Mucosa of descending colon (tissue), 3 donors: ENCODE data around the gene FIGN. TPM values are rescaled to one million over a fixed set of nuclear protein-coding genes. Genes with fewer than 3 reads are reported as not detected.

Experiments used
- ATAC-seq: fragments of 200-7000 bp; cut with Tn5 transposase; one replicate; pipeline ENCODE4 v1.9.1; 2020; ENCODE audit warnings: mild to moderate bottlenecking, moderate library complexity
- DNase-seq, 3 donors: peaks; one replicate each; pipeline ENCODE4 v3.0.0-alpha.2; 2020
- H3K36me3 ChIP-seq: fragments of 200-600 bp; one replicate; pipeline ENCODE4 v1.8.0; 2021; ENCODE audit warnings: low read depth, mild to moderate bottlenecking
- H3K4me1 ChIP-seq: fragments of 200-600 bp; one replicate; pipeline ENCODE4 v1.8.0; 2021; ENCODE audit warnings: low read depth, mild to moderate bottlenecking
- H3K4me3 ChIP-seq: fragments of 200-600 bp; one replicate; pipeline ENCODE4 v1.8.0; 2021; ENCODE audit warnings: mild to moderate bottlenecking
- H3K9me3 ChIP-seq: fragments of 200-600 bp; one replicate; pipeline ENCODE4 v1.8.0; 2021; ENCODE audit warnings: mild to moderate bottlenecking
- CTCF ChIP-seq: fragments of 200-600 bp; IDR thresholded peaks from one replicate; pipeline ENCODE4 v1.8.0; 2022; ENCODE audit warnings: antibody characterized with exemption, mild to moderate bottlenecking
- intact Hi-C, 2 donors: fragments of 100-400 bp; cut with DNase I in 1 of 2; cut with micrococcal nuclease in 1 of 2; formaldehyde crosslinking; loops; one replicate each; pipeline versions ENCODE4 v1.11.0 to v1.11.1; 2022; cut with DNase I, micrococcal nuclease
- total RNA-seq, 3 donors: library from RNA; stranded (reverse); fragmentation: NEBNext Ultra II Directional in 2 of 3; extraction: Animal tissue kit (Norgen Biotek cat#: 25700) in 2 of 3; gene quantifications; one replicate each; pipeline versions ENCODE4 v1.2.1 to v1.2.4, GENCODE V29; 2021 to 2023
- donor health status: DM: no; HTN: no; CAD: no; lungs with moderate emphysema.
- donor health status: DM: no; HTN: no; CAD: no.
- donor health status: DM: no; HTN: yes; CAD: no.

FIGN gene
- total RNA-seq, 3 donors from 2014 or later = 0.84 to 4.1 (median 1.4) TPM

DNA sequence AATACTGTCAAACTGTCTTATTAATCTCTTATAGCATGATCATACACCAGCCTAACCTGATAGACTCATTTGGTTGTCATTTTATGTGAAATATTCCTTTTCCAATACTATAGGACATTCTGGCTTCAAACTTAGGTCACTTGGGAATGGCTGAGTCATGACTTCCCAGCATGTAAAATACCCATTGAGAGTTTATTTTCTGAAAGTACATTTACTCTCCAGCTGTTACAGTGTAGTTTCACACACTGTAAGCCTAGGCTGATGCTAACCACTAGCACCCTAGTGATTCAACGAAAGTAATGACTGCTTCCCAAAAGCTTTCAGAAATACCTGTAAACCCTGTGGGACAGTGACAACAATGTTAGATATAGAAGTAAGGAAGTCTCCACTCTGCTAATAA is 93.8 kb downstream of the FIGN start:
- no peak overlapping the region for H3K4me3 ChIP-seq
- no peaks in the 10 kb centered on the region for H3K9me3 ChIP-seq
- no peak for DNase-seq
- intact Hi-C loops = no loop called here
- TF ChIP-seq CTCF = no peak
- H3K36me3 ChIP-seq = no peaks in the 10 kb centered on the region
- no peak for ATAC-seq
- H3K4me1 ChIP-seq = no peaks in the 10 kb centered on the region

DNA sequence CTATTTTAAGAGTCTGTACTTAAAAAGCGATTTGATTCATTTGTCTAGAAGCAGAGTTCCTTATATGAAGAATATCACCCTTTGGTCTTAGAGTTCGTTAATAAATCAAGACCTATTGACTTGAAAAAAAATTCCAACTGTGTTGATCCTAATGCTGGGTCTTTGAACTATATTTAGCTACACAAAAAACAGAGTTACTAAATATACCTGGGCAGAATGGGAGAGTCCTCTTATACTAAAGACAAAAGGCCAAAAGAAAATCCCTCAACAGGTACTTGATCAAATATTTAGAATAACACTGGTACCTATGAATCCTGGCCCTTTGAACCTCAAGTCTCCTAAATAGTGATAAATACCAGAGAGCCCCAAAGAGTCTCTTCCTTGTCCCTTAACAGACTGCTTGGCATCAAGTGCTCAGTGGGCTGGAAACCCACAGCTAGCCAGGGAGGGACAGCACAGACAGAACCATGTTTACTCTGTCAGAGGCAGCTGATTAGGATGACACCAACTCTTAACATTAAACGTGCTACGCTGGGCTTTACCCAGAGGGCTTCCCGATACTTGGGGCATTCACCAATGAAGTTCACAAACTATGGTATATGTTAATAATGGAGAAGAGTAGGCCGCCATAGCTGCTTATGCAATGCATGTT is 95.1 kb downstream of the FIGN start:
- H3K36me3 ChIP-seq = no peaks in the 10 kb centered on the region
- no peak for TF ChIP-seq CTCF
- no peaks in the 10 kb centered on the region for H3K4me1 ChIP-seq
- ATAC-seq = no peak
- no peak for DNase-seq
- H3K4me3 ChIP-seq = no peak overlapping the region
- H3K9me3 ChIP-seq = no peaks in the 10 kb centered on the region
- intact Hi-C loops = no loop called here

GRCh38 chr2:163637871-163638270 is 97.9 kb downstream of the FIGN start:
- no peaks in the 10 kb centered on the region for H3K9me3 ChIP-seq
- intact Hi-C loops = no loop called here
- no peak overlapping the region for H3K4me3 ChIP-seq
- no peak for DNase-seq
- H3K4me1 ChIP-seq = no peaks in the 10 kb centered on the region
- H3K36me3 ChIP-seq = no peaks in the 10 kb centered on the region
- TF ChIP-seq CTCF = no peak
- no peak for ATAC-seq

DNA sequence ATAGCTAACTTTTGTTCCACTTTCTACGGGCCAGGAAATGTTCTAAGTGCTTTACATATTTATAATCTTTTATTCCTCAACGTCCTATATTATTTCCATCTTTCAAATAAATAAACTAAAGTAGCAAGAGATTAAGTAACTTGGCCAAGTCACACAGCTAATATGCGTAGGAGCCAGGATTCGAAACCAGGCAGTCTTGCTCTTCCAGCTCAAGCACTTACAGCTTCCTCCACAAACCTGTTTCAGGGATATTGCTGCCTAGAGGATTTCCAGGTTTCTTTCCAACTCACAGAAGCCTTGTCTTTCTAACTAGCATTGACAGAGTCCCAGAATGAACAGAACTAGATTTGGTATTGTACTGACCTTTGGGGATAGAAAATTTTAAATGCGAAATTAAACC is 102.5 kb downstream of the FIGN start:
- DNase-seq (no peak), ATAC-seq (no peak)
- H3K4me3 ChIP-seq = no peak overlapping the region
- H3K4me1 ChIP-seq = no peaks in the 10 kb centered on the region
- intact Hi-C loops = no loop called here
- TF ChIP-seq CTCF = no peak
- H3K9me3 ChIP-seq = no peaks in the 10 kb centered on the region
- no peaks in the 10 kb centered on the region for H3K36me3 ChIP-seq

- intact Hi-C loops = no loop called here
- H3K4me3 ChIP-seq = no peak overlapping the region
- H3K4me1 ChIP-seq = no peaks in the 10 kb centered on the region
- no peaks in the 10 kb centered on the region for H3K36me3 ChIP-seq
- TF ChIP-seq CTCF = no peak
- no peaks in the 10 kb centered on the region for H3K9me3 ChIP-seq
- no peak for ATAC-seq
- DNase-seq = no peak
Observed at GRCh38 chr2:163630836-163631235, 105.0 kb downstream of the FIGN start.

DNA sequence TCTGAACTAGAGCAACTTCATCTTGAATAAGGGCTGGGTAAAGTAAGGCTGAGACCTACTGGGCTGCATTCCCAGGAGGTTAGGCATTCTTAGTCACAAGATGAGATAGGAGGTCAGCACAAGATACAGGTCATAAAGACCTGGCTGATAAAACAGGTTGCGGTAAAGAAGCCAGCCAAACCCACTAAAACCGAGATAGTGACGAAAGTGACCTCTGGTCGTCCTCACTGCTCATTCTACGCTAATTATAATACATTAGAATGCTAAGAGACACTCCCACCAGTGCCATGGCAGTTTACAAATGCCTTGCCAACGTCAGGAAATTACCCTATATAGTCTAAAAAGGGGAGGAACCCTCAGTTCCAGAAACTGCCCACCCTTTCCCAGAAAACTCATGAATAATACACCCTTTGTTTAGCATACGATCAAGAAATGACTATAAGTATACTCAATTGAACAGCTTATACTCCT is 109.1 kb downstream of the FIGN start:
- no peak for TF ChIP-seq CTCF
- no peak overlapping the region for H3K4me3 ChIP-seq
- intact Hi-C loops = no loop called here

More for the DNA sequence above, 109.1 kb downstream of the FIGN start:
- Histone ChIP-seq H3K4me1 (no peaks in the 10 kb centered on the region), H3K9me3 (no peaks in the 10 kb centered on the region), H3K36me3 (no peaks in the 10 kb centered on the region)
- no peak for ATAC-seq
- no peak for DNase-seq
